ENCODE measurements around the gene OSBPL10. TPM values are rescaled to one million over a fixed set of nuclear protein-coding genes. Genes with fewer than 3 reads are reported as not detected.
"Not testable (repeated sequence)": the region's sequence is repeated elsewhere in the genome, so short reads cannot be mapped to it uniquely, and the experiment has no call there.

Gene OSBPL10
- total RNA-seq, 1 experiment from 2014 or later: 28.1 TPM

DNA sequence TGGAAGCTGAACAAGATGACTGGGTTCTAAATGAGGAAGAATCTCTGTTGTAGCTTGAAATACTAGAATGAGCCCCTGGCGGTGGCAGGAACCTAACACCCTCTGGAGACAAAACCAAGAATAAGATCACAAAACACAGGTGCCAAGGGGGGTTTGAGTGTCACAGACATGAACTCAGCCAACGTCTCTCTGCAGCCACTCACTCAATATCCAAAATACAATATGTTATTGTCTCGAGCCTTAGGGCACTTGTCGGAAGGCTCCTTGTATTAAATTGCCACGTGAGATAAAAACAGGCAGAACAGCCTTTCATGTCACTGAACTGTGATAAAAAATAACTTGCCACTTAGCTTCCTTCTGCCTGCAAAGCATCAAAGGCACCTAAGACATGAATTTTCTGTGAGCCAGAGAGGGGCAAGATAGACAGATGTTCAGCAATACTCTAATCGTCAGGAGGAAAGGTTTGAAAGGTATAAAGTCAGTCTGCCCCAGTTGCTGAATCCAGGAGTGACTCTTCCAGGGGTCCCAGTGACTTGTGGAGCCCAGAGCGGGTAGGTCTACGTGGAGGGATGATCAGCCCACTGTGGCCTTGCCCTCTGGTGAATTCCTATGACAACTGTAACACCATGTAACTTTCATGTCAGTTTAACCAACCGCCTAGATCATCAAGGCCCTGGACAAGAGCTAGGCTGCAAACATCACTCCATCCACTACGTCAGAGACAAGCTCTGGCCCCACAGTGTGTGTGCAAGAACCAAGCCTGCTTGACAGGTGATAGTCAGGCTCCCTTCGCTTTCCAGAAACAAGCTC, 165.2 kb downstream of the OSBPL10 start:
- DNase-seq (ENCODE audit: low read depth): no peak

GRCh38 chr3:31815006-31815405, 166.1 kb downstream of the OSBPL10 start:
- DNase-seq (ENCODE audit: low read depth): no peak

- DNase-seq (ENCODE audit: low read depth): no peak
Observed at GRCh38 chr3:31813686-31814085, 167.4 kb downstream of the OSBPL10 start.

DNA sequence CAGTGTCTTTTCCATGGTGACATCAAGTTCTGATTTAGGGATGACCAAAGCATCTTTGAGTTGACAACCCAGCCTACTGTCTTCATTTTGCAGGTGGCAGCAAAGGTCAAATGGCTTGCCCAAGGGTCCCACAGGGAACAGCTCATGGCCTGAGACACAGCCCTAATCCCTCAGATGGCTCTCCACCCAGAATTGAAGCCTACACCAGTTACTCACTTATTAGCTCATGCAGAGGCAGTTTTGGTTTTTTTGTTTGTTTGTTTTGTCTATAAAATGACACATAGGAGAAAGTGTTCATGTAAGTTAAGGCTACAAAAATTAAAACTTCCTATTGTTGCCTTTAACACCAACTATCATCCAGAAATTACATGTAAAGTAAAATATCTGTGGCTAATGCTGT, 167.9 kb downstream of the OSBPL10 start:
- DNase-seq (ENCODE audit: low read depth): no peak

GRCh38 chr3:31810991-31811433, 170.1 kb downstream of the OSBPL10 start:
- DNase-seq (ENCODE audit: low read depth): no peak

- no peak for DNase-seq (ENCODE audit: low read depth)
Observed at GRCh38 chr3:31808143-31808720, 172.8 kb downstream of the OSBPL10 start.

DNA sequence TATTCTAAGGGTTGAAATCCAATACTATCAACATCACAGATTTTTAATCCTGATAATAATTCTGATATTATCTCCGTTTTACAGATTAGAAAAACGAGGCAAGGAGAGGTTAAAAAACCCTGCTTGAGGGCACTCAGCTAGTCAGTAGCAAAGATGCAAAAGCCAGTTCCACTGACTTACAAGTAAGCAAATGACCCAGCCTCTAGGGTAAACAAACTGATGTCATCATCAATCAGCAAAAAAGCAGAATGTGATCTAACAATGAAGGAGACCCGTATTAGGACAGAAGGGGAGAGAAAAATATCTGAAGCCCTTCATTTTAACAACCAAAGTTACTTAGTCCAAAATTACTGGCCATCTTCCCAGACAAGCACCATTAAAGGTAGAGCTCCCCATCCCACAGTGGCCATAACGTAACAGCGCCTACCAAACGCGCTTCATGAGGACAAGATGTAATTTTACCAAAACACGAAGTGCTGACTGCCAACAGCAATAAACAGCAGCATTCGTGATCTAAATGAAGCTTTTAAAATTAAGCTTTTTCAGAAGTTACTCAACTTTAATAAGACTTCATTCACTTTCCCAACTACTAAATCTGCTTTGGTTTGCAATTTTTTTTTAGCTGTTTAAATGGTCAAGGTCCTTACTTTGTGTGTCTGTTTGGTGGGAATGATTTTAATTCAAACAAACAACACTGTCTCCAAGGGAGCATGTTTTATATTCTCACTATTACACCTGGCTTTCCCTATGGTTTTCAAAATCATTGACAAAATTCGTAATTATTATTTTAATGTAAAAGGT, 176.6 kb downstream of the OSBPL10 start:
- DNase-seq (ENCODE audit: low read depth): no peak

GRCh38 chr3:31802981-31803740, 177.9 kb downstream of the OSBPL10 start:
- DNase-seq (ENCODE audit: low read depth): no peak

GRCh38 chr3:31800436-31800835, 180.6 kb downstream of the OSBPL10 start:
- no peak for DNase-seq (ENCODE audit: low read depth)

GRCh38 chr3:31798840-31799239, 182.2 kb downstream of the OSBPL10 start:
- DNase-seq (ENCODE audit: low read depth): no peak

- no peak for DNase-seq (ENCODE audit: low read depth)
Observed at GRCh38 chr3:31793821-31794220, 187.2 kb downstream of the OSBPL10 start.

GRCh38 chr3:31791090-31791430, 190.0 kb downstream of the OSBPL10 start:
- no peak for DNase-seq (ENCODE audit: low read depth)

DNA sequence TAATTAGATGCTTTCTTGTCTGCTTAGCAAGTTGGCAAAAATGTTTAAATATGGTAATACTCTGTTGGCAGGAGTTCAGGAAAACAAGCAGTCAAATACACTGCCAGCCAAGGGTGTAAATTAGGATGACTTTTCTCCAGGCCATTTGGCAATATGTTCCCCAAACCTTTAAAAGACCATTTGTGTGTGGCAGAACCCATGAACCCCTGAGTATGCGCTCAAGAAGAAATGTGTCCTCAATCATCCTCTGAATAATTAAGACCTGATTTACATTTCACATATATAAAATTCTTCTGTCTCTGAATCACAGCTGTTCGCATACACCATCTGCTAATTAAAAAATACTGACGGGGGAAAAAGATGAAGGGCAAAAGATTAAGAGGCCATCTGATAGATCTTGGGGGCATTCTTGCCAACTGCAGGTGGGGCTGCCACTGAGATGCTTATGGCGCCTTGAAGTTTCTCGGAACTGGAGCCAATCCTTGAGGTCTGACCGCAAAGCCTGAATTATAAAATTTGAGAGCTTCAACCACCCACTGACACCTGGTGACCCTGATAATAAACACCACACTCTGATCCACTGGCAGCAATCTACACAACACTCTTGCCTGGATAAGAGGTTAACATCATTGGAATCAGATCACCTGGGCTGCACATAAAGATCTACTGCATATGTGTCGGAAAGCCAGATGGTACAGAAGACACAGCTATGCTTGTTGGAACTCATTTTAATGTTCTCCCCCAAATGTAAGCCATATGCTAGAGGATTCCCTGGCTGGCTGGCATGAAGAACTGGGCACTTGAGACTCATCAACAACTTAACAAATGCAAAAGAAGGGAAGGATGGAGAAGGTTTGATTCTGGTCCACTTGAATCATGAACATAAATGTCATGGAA, 190.6 kb downstream of the OSBPL10 start:
- DNase-seq (ENCODE audit: low read depth): no peak

GRCh38 chr3:31789429-31789828, 191.6 kb downstream of the OSBPL10 start:
- no peak for DNase-seq (ENCODE audit: low read depth)

- no peak for DNase-seq (ENCODE audit: low read depth)
Observed at GRCh38 chr3:31785734-31786133, 195.3 kb downstream of the OSBPL10 start.

DNA sequence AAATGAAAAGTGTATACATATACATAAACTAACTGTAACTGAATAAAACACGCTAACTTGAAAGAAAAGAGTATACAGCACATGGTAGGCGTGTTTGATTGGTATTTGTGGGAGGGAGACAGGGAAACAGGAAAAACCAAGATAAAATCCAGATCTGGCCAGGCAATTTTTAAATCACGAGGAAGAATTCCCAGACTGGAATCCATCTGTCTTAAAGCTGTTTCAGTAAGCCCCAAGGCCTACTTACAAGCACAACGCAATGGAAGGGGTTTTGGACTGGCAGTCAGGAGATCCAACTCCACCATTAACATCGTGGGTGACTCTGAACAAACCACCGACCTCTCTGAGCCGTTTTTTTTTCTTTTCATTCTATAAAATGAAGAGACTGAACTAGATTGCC, 195.8 kb downstream of the OSBPL10 start:
- no peak for DNase-seq (ENCODE audit: low read depth)

DNA sequence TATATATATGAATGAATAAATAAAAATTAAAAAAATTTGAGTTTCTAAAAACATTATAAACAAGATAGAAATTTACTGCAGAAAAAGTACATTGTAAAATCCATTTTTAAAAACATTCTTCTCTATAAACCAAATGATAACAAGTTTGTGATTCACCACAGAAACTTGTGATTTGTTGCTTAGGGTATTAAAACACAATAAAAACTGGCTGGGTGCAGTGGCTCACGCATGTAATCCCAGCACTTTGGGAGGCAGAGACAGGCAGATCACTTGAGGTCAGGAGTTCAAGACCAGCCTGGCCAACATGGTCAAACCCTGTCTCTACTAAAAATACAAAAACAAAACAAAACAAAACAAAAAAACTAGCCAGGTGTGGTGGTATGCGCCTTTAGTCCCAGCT, 197.2 kb downstream of the OSBPL10 start:
- DNase-seq (ENCODE audit: low read depth): not testable (repeated sequence)

- DNase-seq (ENCODE audit: low read depth): not testable (repeated sequence)
Observed at GRCh38 chr3:31782306-31782705, 198.8 kb downstream of the OSBPL10 start.

DNA sequence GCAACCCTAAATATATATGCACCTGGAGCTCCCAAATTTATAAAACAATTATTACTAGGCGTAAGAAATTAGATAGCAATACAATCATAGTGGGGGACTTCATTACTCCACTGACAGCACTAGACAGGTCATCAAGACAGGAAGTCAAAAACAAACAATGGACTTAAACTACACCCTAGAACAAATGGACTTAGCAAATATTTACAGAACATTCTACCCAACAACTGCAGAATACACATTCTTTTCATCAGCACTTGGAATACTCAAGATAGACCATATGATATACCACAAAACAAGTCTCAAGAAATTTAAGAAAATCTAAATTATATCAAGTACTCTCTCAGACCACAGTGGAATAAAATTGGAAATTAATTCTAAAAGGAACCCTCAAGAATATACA, 201.5 kb downstream of the OSBPL10 start:
- DNase-seq (ENCODE audit: low read depth): no peak

GRCh38 chr3:31777887-31778286, 203.2 kb downstream of the OSBPL10 start:
- no peak for DNase-seq (ENCODE audit: low read depth)

Measured in HT1080 (cell line).